T1000 (cell line): ENCODE measurements around the gene ACOT6.
A peak's percentile ranks its signal among the peaks of the same experiment; 100 is the strongest.
"Not testable (repeated sequence)": the region's sequence is repeated elsewhere in the genome, so short reads cannot be mapped to it uniquely, and the experiment has no call there.

ENCODE experiments used
- DNase-seq: peaks from one replicate; lab custom pipeline; 2025; ENCODE audit warnings: mixed read lengths; lab: John Stamatoyannopoulos, UW

ACOT6 gene

GRCh38 chr14:73651005-73651404 lies 38.7 kb downstream of the ACOT6 start:
- DNase-seq, result no peak

GRCh38 chr14:73655851-73656250 lies 43.5 kb downstream of the ACOT6 start:
- no peak for DNase-seq

GRCh38 chr14:73659202-73659601 lies 46.9 kb downstream of the ACOT6 start:
- DNase-seq, result not testable (repeated sequence)

GRCh38 chr14:73660511-73660910 lies 48.2 kb downstream of the ACOT6 start:
- no peak for DNase-seq

- no peak for DNase-seq
Measured at GRCh38 chr14:73661872-73662271, 49.6 kb downstream of the ACOT6 start.

GRCh38 chr14:73662487-73662943 lies 50.2 kb downstream of the ACOT6 start:
- peak; percentile 52 for DNase-seq

GRCh38 chr14:73663548-73664212 lies 51.4 kb downstream of the ACOT6 start:
- DNase-seq, result no peak

- DNase-seq, result no peak
Measured at GRCh38 chr14:73665130-73665529, 52.8 kb downstream of the ACOT6 start.

- DNase-seq, result no peak
Measured at GRCh38 chr14:73666583-73666982, 54.3 kb downstream of the ACOT6 start.

GRCh38 chr14:73667854-73668253 lies 55.5 kb downstream of the ACOT6 start:
- no peak for DNase-seq
